IPS-18a (cell line): Measurements from ENCODE around the gene CEACAM19.

Source experiments
- H3K27ac ChIP-seq: one replicate; pipeline ENCODE4 v1.5.1; 2013; ENCODE audit warnings: low read length
- H3K27me3 ChIP-seq: one replicate; pipeline ENCODE4 v1.6.1; 2013; ENCODE audit warnings: mild to moderate bottlenecking, low read length; ENCODE audit not compliant: control insufficient read depth, insufficient read depth
- H3K36me3 ChIP-seq: one replicate; pipeline ENCODE4 v1.6.1; 2013; ENCODE audit warnings: low read depth, low read length; ENCODE audit not compliant: control insufficient read depth
- H3K4me1 ChIP-seq: one replicate; pipeline ENCODE4 v1.6.1; 2013; ENCODE audit warnings: low read depth, low read length; ENCODE audit not compliant: control insufficient read depth
- H3K4me3 ChIP-seq: one replicate; pipeline ENCODE4 v1.5.1; 2013; ENCODE audit warnings: low read length
- H3K9ac ChIP-seq: one replicate; pipeline ENCODE4 v1.6.1; 2013; ENCODE audit warnings: mild to moderate bottlenecking, low read length, moderate library complexity
- H3K9me3 ChIP-seq: one replicate; pipeline ENCODE4 v1.6.1; 2013; ENCODE audit warnings: low read depth, low read length; ENCODE audit not compliant: control insufficient read depth

The CEACAM19 gene

GRCh38 chr19:44722131-44723121, 51.1 kb downstream of the CEACAM19 start:
- no peak overlapping the region for H3K27ac ChIP-seq

GRCh38 chr19:44723299-44723951, 52.1 kb downstream of the CEACAM19 start:
- Histone ChIP-seq H3K27me3 (peaks cover 4% of the 10 kb centered on the region), H3K4me1 (peaks cover 5% of the 10 kb centered on the region), H3K9me3 (no peaks in the 10 kb centered on the region), H3K36me3 (no peaks in the 10 kb centered on the region), H3K4me3 (no peak overlapping the region), H3K27ac (no peak overlapping the region), H3K9ac (no peak overlapping the region)

More at GRCh38 chr19:44722131-44723121, 51.1 kb downstream of the CEACAM19 start:
- Histone ChIP-seq H3K36me3 (no peaks in the 10 kb centered on the region), H3K4me1 (peaks cover 5% of the 10 kb centered on the region), H3K9ac (no peak overlapping the region), H3K4me3 (no peak overlapping the region), H3K27me3 (peaks cover 4% of the 10 kb centered on the region), H3K9me3 (no peaks in the 10 kb centered on the region)

- H3K36me3 ChIP-seq, result no peaks in the 10 kb centered on the region
- H3K4me3 ChIP-seq, result no peak overlapping the region
- peaks cover 3% of the 10 kb centered on the region for H3K4me1 ChIP-seq
- peaks cover 4% of the 10 kb centered on the region for H3K27me3 ChIP-seq
- no peak overlapping the region for H3K9ac ChIP-seq
- no peak overlapping the region for H3K27ac ChIP-seq
- no peaks in the 10 kb centered on the region for H3K9me3 ChIP-seq
These were observed 52.7 kb downstream of the CEACAM19 start for GRCh38 chr19:44723952-44724319.

DNA sequence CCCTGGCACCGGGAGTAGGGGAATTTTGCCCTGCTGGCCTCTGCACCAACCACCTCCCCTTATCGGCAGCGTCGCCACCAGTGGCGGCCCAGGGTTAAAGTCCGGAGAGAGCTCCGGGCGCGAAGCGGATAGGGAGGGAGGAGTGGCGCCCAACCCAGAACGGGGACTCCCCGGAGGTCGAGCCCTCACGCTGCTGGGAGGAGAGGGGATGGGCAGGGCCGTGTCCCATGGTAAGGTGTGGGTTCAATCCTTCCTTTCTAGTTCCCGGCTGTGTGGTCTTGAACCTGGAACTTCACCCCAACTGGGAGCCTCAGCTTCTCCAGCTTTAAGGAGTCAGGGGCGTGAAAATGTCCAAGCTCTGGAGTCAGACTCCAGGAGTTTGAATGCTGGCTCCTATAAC, 54.0 kb downstream of the CEACAM19 start:
- no peak overlapping the region for H3K4me3 ChIP-seq
- no peaks in the 10 kb centered on the region for H3K9me3 ChIP-seq
- H3K4me1 ChIP-seq, result no peaks in the 10 kb centered on the region
- no peak overlapping the region for H3K27ac ChIP-seq
- no peaks in the 10 kb centered on the region for H3K36me3 ChIP-seq
- peaks cover 4% of the 10 kb centered on the region for H3K27me3 ChIP-seq
- H3K9ac ChIP-seq, result no peak overlapping the region

GRCh38 chr19:44725684-44726083, 54.4 kb downstream of the CEACAM19 start:
- H3K4me1 ChIP-seq, result no peaks in the 10 kb centered on the region
- no peak overlapping the region for H3K9ac ChIP-seq
- no peaks in the 10 kb centered on the region for H3K36me3 ChIP-seq
- H3K27ac ChIP-seq, result no peak overlapping the region
- no peak overlapping the region for H3K4me3 ChIP-seq
- no peaks in the 10 kb centered on the region for H3K9me3 ChIP-seq
- peaks cover 4% of the 10 kb centered on the region for H3K27me3 ChIP-seq

DNA sequence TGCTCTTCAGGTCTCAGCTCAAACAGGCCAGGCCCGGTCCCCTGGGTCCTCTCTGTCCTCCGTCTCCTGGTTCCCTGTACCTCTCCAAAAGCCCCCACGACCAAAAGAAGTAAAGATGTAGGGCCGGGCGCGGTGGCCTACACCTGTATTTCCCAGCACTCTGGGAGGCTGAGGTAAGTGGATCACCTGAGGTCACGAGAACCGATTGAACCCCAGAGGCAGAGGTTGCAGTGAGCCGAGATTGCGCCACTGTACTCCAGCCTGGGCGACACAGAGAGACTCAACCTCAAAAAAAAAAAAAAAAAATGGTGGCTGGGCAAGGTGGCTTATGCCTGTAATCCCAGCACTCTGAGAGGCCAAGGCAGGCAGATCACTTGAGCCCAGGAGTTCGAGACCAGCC, 55.2 kb downstream of the CEACAM19 start:
- Histone ChIP-seq H3K36me3 (no peaks in the 10 kb centered on the region), H3K9me3 (no peaks in the 10 kb centered on the region), H3K27me3 (peaks cover 4% of the 10 kb centered on the region), H3K4me3 (no peak overlapping the region), H3K27ac (no peak overlapping the region), H3K4me1 (no peaks in the 10 kb centered on the region), H3K9ac (no peak overlapping the region)

DNA sequence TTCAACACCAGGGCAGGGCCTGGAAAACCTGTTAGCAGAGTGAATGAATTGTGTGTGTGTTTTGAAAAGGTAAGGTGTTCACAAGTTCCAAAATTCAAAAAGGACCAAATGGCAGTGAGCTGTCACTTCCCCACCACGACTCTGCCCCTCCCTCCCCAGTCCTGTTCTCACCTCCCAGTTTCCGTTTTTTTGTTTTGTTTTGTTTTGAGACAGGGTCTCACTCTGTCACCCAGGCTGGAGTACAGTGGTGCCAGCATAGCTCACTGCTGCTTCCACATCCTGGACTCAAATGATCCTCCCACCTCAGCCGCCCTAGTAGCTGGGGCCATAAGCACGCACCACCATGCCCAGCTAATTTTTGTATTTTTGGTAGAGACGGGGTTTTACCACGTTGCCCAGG, 56.9 kb downstream of the CEACAM19 start:
- Histone ChIP-seq H3K4me3 (no peak overlapping the region), H3K4me1 (no peaks in the 10 kb centered on the region), H3K27ac (no peak overlapping the region), H3K27me3 (peaks cover 4% of the 10 kb centered on the region), H3K36me3 (no peaks in the 10 kb centered on the region), H3K9ac (no peak overlapping the region), H3K9me3 (no peaks in the 10 kb centered on the region)

DNA sequence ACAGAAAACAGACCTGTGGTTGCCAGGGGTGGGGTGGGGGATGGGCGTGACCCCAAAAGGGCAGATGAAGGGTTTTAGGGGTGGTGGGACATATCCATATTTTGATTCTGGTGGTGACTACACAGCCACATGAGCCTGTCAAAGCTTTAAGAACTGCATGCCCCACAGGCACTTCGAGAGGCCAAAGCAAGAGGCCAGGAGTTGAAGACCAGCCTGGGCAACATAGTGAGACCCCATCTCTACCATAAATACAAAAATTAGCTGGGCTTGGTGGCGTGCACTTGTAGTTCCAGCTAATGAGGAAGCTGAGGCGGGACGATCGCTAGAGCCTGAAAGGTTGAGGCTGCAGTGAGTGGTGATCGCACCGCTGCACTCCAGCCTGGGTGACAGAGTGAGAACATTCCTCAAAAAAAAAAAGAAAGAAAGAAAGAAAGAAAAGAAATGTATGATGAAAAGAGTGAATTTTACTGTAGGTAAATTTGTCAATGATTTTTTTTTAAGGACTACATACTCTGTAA, 58.3 kb downstream of the CEACAM19 start:
- Histone ChIP-seq H3K4me3 (no peak overlapping the region), H3K36me3 (no peaks in the 10 kb centered on the region), H3K9me3 (no peaks in the 10 kb centered on the region), H3K9ac (no peak overlapping the region), H3K4me1 (no peaks in the 10 kb centered on the region), H3K27ac (no peak overlapping the region), H3K27me3 (peaks cover 4% of the 10 kb centered on the region)

DNA sequence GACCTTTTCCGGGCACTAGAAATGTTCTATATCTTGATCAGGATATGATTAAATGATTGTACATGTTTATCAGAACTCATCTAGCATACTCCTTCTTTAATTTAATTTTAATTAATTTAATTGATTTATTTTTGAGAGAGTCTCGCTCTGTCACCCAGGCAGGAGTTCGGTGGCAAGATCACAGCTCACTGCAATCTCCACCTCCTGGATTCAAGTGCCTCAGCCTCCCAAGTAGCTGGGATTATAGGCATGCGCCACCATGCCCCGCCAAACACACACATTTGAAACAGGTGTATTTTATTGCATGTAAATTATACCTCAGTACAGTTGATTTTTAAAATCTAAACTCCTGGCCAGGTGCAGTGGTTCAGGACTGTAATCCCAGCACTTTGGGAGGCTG, 59.8 kb downstream of the CEACAM19 start:
- no peaks in the 10 kb centered on the region for H3K36me3 ChIP-seq
- H3K27me3 ChIP-seq, result no peaks in the 10 kb centered on the region
- H3K4me3 ChIP-seq, result no peak overlapping the region
- no peaks in the 10 kb centered on the region for H3K9me3 ChIP-seq
- H3K27ac ChIP-seq, result no peak overlapping the region
- no peaks in the 10 kb centered on the region for H3K4me1 ChIP-seq
- H3K9ac ChIP-seq, result no peak overlapping the region

GRCh38 chr19:44731622-44732021, 60.3 kb downstream of the CEACAM19 start:
- no peak overlapping the region for H3K4me3 ChIP-seq
- no peak overlapping the region for H3K27ac ChIP-seq
- no peak overlapping the region for H3K9ac ChIP-seq
- H3K9me3 ChIP-seq, result no peaks in the 10 kb centered on the region
- H3K4me1 ChIP-seq, result no peaks in the 10 kb centered on the region
- no peaks in the 10 kb centered on the region for H3K36me3 ChIP-seq
- H3K27me3 ChIP-seq, result no peaks in the 10 kb centered on the region

DNA sequence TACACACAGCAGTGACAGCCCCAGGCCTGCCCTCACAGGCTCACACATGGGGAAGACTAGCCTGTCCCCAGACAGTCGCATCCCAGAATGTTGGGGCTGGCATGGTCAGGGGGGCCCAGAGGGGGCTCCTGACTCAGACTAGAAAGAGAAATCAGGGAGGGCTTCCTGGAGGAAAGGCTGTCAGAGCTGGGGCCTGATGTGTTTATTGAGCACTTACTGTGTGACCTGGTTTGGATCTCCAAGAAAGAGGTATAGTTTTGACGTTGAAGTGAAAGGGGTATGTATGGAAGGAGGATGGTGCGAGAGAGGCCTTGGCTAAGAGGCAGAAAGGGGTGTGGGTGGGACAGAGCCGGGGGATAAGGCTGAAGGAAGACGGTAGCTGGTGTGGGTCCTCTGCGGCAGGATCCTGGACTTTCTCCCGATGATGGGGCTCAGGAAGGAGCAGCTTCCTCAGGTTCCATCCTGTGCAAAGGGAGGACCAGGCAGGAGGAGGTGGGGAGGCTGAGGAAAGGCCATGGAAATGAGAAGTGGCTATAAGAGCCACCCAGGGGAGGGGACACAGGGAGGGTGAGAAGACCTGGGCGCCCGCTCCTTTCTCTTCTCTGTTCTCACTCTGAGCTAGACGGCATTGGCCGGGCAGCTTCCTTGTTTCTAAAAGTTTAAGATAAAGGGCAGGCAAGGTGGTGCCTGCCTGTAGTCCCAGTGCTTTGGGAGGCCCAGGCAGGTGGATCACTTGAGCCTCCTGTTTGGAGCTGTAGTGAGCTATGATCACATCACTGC, 61.1 kb downstream of the CEACAM19 start:
- no peak overlapping the region for H3K4me3 ChIP-seq
- H3K27ac ChIP-seq, result no peak overlapping the region
- H3K4me1 ChIP-seq, result no peaks in the 10 kb centered on the region
- H3K9me3 ChIP-seq, result no peaks in the 10 kb centered on the region
- no peak overlapping the region for H3K9ac ChIP-seq
- H3K27me3 ChIP-seq, result no peaks in the 10 kb centered on the region
- no peaks in the 10 kb centered on the region for H3K36me3 ChIP-seq
